Keratinocyte (primary cell): ENCODE measurements around the gene AGFG2. TPM values are rescaled to one million over a fixed set of nuclear protein-coding genes. Genes with fewer than 3 reads are reported as not detected.

Source experiments
- DNase-seq: peaks from one replicate; pipeline ENCODE4 v3.0.0-alpha.2; 2011; ENCODE audit warnings: low read depth, missing footprints, low spot score
- FAIRE-seq: peaks from 2 replicates; lab custom pipeline; 2011; peaks lifted over from hg19 to GRCh38; lab: Jason Lieb, UNC
- H2AFZ ChIP-seq: 2 replicates; pipeline ENCODE4 v1.6.0; 2012; ENCODE audit warnings: low read length, control low read depth, inconsistent platforms; ENCODE audit not compliant: control insufficient read depth
- H3K27ac ChIP-seq: 2 replicates; pipeline ENCODE4 v1.5.1; 2011; ENCODE audit warnings: low read length; ENCODE audit not compliant: control insufficient read depth, insufficient read depth
- H3K27me3 ChIP-seq: 3 replicates; pipeline ENCODE4 v1.6.0; 2011; ENCODE audit warnings: low read length; ENCODE audit not compliant: control insufficient read depth, insufficient read depth; ENCODE audit errors: extremely low read depth
- H3K36me3 ChIP-seq, 2 experiments: 2 replicates in 1 of 2; 3 replicates in 1 of 2; pipeline ENCODE4 v1.5.1; 2011; ENCODE audit warnings: low read length in 2 of 2, mild to moderate bottlenecking in 1 of 2; ENCODE audit not compliant: control insufficient read depth in 2 of 2, insufficient read depth in 2 of 2; ENCODE audit errors: extremely low read depth in 1 of 2
- H3K4me1 ChIP-seq: 3 replicates; pipeline ENCODE4 v1.5.1; 2011; ENCODE audit warnings: low read length; ENCODE audit not compliant: control insufficient read depth, insufficient read depth; ENCODE audit errors: extremely low read depth
- H3K4me2 ChIP-seq: 3 replicates; pipeline ENCODE4 v1.6.0; 2011; ENCODE audit warnings: low read depth, low read length; ENCODE audit not compliant: control insufficient read depth, insufficient read depth; ENCODE audit errors: extremely low read depth
- H3K4me3 ChIP-seq, 3 experiments: fragments of 200-600 bp in 1 of 3; sonication (generic) in 1 of 3; 2 replicates in 2 of 3; 3 replicates in 1 of 3; pipeline ENCODE4 v1.5.1; 2011 to 2016; ENCODE audit warnings: low read length in 3 of 3, mild to moderate bottlenecking in 3 of 3, control low read depth in 2 of 3, inconsistent platforms in 1 of 3, low read depth in 1 of 3, mixed read lengths in 1 of 3, mixed run types in 1 of 3, moderate library complexity in 1 of 3; ENCODE audit not compliant: control insufficient read depth in 2 of 3, insufficient read depth in 2 of 3; ENCODE audit errors: extremely low read depth in 1 of 3
- H3K79me2 ChIP-seq: 2 replicates; pipeline ENCODE4 v1.6.0; 2012; ENCODE audit warnings: low read length; ENCODE audit not compliant: control insufficient read depth, insufficient read depth
- H3K9ac ChIP-seq: 3 replicates; pipeline ENCODE4 v1.6.0; 2011; ENCODE audit warnings: low read length; ENCODE audit not compliant: control insufficient read depth, insufficient read depth; ENCODE audit errors: extremely low read depth
- H3K9me1 ChIP-seq: 3 replicates; pipeline ENCODE4 v1.6.0; 2011; ENCODE audit warnings: low read length; ENCODE audit not compliant: control insufficient read depth, insufficient read depth; ENCODE audit errors: extremely low read depth
- H3K9me3 ChIP-seq: 2 replicates; pipeline ENCODE4 v1.5.1; 2012; ENCODE audit warnings: low read depth, low read length; ENCODE audit not compliant: control insufficient read depth
- H4K20me1 ChIP-seq: 3 replicates; pipeline ENCODE4 v1.6.0; 2011; ENCODE audit warnings: low read length; ENCODE audit not compliant: control insufficient read depth, insufficient read depth; ENCODE audit errors: extremely low read depth
- CTCF ChIP-seq, 3 experiments: IDR thresholded peaks in 1 of 3; conservative IDR thresholded peaks in 1 of 3; optimal IDR thresholded peaks in 1 of 3; 2 replicates in 2 of 3; 3 replicates in 1 of 3; pipeline versions ENCODE3 to v1.5.1; 2011; ENCODE audit warnings: low read length in 3 of 3, mild to moderate bottlenecking in 3 of 3, moderate library complexity in 2 of 3, control low read depth in 1 of 3, inconsistent platforms in 1 of 3; ENCODE audit not compliant: insufficient read depth in 2 of 3; ENCODE audit errors: extremely low read depth in 1 of 3
- EZH2 ChIP-seq: IDR thresholded peaks from one replicate; pipeline ENCODE4 v1.6.1; 2012; ENCODE audit warnings: inconsistent platforms, mild to moderate bottlenecking, low read length, moderate library complexity
- dilution Hi-C: fragments of 300-500 bp; cut with MboI; formaldehyde crosslinking; loops from one replicate; pipeline ENCODE4 v1.7.0; 2020; ENCODE audit warnings: low sequenced_read_pairs; ENCODE audit not compliant: extremely low pct_ligation_motif_present
- polyA plus RNA-seq, 5 experiments: library from polyadenylated mRNA; depleted of rRNA in 3 of 5; stranded (reverse) in 3 of 5; stranded (forward) in 1 of 5; unstranded in 1 of 5; fragments of >200 nt; gene quantifications; 1 replicate in 1 of 5; 2 replicates in 3 of 5; 3 replicates in 1 of 5; pipeline versions ENCODE4 v1.2.1 to v1.2.3, GENCODE V29; 2011 to 2012; ENCODE audit warnings: missing spikeins in 2 of 5, low read depth in 1 of 5, low replicate concordance in 1 of 5

AGFG2 gene
- polyA plus RNA-seq, 1 donor (not counting 4 experiments of a cell fraction or from before 2014, with no cell fraction given): 3.4 TPM

- no peaks in the 10 kb centered on the region for H3K27me3 ChIP-seq
- no peaks in the 10 kb centered on the region for H3K36me3 ChIP-seq
- H3K79me2 ChIP-seq: no peaks in the 10 kb centered on the region
- H4K20me1 ChIP-seq: no peaks in the 10 kb centered on the region
- no peak overlapping the region for H2AFZ ChIP-seq
- no peak overlapping the region for H3K27ac ChIP-seq
- H3K9me3 ChIP-seq: no peaks in the 10 kb centered on the region
- FAIRE-seq (no peak), DNase-seq (no peak)
- dilution Hi-C loops: no loop called here
- H3K4me1 ChIP-seq: peaks cover 10% of the 10 kb centered on the region
- no peak overlapping the region for H3K9ac ChIP-seq
- H3K4me3 ChIP-seq: no peak overlapping the region
- TF ChIP-seq EZH2 (no peak), CTCF (optimal IDR thresholded peaks at IDR 0.05 in 1 of 3, IDR thresholded peaks at IDR 0.05 in 1 of 3, conservative IDR thresholded peaks at IDR 0.05 in 1 of 3; ENCODE audit: extremely low read depth in 1 of 3, insufficient read depth in 2 of 3, low read length in 3 of 3) (no peak)
- H3K9me1 ChIP-seq: no peaks in the 10 kb centered on the region
- no peak overlapping the region for H3K4me2 ChIP-seq
Observed at GRCh38 chr7:100504887-100505611, 34.0 kb upstream of the AGFG2 start.

- Histone ChIP-seq H3K27ac (no peak overlapping the region), H2AFZ (no peak overlapping the region), H3K36me3 (no peaks in the 10 kb centered on the region), H4K20me1 (no peaks in the 10 kb centered on the region), H3K9me3 (no peaks in the 10 kb centered on the region), H3K9me1 (no peaks in the 10 kb centered on the region), H3K27me3 (no peaks in the 10 kb centered on the region), H3K79me2 (no peaks in the 10 kb centered on the region), H3K4me1 (peaks cover 10% of the 10 kb centered on the region), H3K4me2 (no peak overlapping the region), H3K9ac (no peak overlapping the region), H3K4me3 (no peak overlapping the region)
- TF ChIP-seq CTCF (optimal IDR thresholded peaks at IDR 0.05 in 1 of 3, IDR thresholded peaks at IDR 0.05 in 1 of 3, conservative IDR thresholded peaks at IDR 0.05 in 1 of 3; ENCODE audit: extremely low read depth in 1 of 3, insufficient read depth in 2 of 3, low read length in 3 of 3): no peak
- no peak for TF ChIP-seq EZH2
- dilution Hi-C loops: no loop called here
- no peak for DNase-seq
- FAIRE-seq: no peak
Observed at GRCh38 chr7:100506356-100506923, 32.6 kb upstream of the AGFG2 start.
